Subcutaneous adipose tissue (tissue), 4 donors: ENCODE results near the gene ZSWIM3. TPM values are rescaled to one million over a fixed set of nuclear protein-coding genes. Genes with fewer than 3 reads are reported as not detected.

Experiments
- CTCF ChIP-seq: fragments of 450-650 bp; IDR thresholded peaks from one replicate; pipeline ENCODE4 v1.5.1; 2016; ENCODE audit warnings: low read depth, mild to moderate bottlenecking, control low read depth, antibody characterized with exemption, moderate library complexity
- total RNA-seq, 4 donors: library from RNA; depleted of rRNA; stranded (reverse); fragments of >200 nt; gene quantifications; one replicate each; pipeline ENCODE4 v1.1.0, GENCODE V29; 2016

Gene ZSWIM3
- total RNA-seq, 4 donors from 2014 or later: 2.1 to 4.4 (median 2.7) TPM

GRCh38 chr20:45878076-45878761 lies 20.8 kb downstream of the ZSWIM3 start:
- no peak for TF ChIP-seq CTCF

DNA sequence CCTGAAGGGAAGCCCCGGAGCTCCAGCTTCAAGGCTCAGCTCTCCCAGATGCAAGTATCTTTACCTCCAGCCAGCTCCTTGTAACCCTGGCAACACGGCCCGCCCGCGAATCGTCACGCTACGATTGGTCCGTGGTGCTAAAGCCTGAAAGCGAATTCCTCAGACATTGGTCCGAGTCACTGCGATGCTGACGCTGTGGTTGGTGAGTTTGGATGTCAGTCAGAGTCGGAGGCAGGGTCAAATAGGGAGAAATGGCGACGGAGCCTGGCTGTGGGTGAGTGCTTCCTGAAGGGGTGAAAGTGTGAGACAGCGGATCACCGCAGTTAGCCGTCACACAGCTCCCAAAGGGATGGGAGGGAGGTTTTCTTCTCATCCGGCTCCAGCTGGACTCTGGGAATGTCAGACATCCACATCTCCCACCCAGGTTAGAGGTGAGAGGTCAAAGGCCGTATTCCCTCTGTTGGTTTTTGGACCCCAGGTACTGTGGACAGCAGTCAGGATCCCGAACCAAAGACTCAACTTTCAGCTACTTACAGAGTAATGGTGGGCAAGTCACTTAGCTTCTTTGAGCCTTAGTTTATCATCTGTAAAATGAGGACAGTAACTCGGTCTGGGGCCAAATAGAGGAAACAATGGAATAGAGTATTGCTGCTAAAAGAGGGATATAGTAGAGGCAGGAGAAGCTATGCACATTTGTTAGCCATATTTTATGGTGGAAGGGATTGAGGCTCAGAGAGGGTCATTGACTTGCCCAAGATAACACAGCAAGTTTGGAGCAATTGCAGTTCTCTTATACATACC lies 23.8 kb downstream of the ZSWIM3 start, which contains the start of gene ZSWIM1:
Gene ZSWIM1, plus strand, starts transcription at position 240 of the 801 bp plus-strand sequence. CDS start 1,366 bp downstream, outside the sequence.
- no peak for TF ChIP-seq CTCF

- no peak for TF ChIP-seq CTCF
These were observed 25.2 kb downstream of the ZSWIM3 start for GRCh38 chr20:45882469-45883099.

DNA sequence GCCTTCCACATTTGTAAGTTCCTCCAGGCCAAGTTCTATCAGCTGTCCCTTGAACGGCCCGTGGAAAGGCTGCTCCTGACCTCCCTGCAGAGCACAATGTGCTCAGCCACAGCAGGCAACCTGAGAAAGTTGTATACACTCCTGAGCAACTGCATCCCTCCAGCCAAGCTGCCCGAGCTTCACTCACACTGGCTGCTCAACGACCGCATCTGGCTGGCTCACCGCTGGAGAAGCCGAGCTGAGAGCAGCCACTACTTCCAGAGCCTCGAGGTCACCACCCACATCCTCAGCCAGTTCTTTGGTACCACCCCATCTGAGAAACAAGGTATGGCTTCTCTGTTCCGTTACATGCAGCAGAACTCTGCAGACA lies 25.7 kb downstream of the ZSWIM3 start:
- no peak for TF ChIP-seq CTCF

- TF ChIP-seq CTCF: no peak
These were observed 29.4 kb downstream of the ZSWIM3 start for GRCh38 chr20:45886590-45887345.

GRCh38 chr20:45887346-45887715 lies 29.9 kb downstream of the ZSWIM3 start, which contains the start of gene SPATA25:
TSS of gene SPATA25 (minus strand) at chr20:45887622. CDS start at chr20:45887590, 32 bp downstream.
- TF ChIP-seq CTCF: no peak

GRCh38 chr20:45888681-45889080 lies 31.3 kb downstream of the ZSWIM3 start:
- TF ChIP-seq CTCF: no peak
